Measurements from ENCODE around the gene TPT1.
"Not testable (repeated sequence)": the region's sequence is repeated elsewhere in the genome, so short reads cannot be mapped to it uniquely, and the experiment has no call there.

TPT1 gene

GRCh38 chr13:45365558-45365885 is 24.5 kb upstream of the TPT1 start:
- DNase-seq = no peak

DNA sequence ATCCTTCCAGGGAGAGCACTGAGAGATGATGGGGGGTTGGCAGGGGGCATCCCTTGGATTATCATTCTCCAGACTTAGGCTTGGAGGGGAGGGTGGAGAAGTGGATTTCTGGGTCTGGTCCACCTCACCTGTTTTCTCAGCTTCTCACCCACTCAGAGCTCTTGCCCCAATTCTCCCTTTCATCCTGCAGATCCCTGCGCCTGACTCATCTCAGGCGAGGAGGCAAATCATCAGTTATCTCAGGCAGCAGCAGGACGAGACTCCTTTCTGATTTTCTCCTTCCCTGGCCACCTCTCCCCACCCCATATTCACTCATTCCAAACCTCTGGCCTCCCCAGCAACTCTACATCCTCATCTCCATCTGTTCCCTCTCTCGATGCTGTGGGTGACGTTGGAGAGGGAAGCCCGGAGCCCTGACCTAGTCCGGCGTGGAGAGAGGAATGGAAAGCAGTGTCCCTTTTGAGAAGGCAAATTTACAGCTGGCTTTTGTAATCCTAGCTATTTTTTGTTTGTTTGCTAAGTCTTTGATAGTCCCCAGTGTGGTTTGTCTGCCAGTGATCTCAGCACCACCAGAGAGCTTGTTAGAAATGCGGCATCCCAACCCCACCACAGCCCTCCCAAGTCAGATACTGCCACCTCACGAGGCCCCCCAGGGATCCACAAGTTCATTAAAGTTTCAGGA is 24.0 kb upstream of the TPT1 start:
- DNase-seq = no peak

- peak; percentile 20 for DNase-seq
Observed at GRCh38 chr13:45362939-45363338, 22.0 kb upstream of the TPT1 start.

GRCh38 chr13:45361596-45362206 is 20.7 kb upstream of the TPT1 start:
- no peak for DNase-seq

DNA sequence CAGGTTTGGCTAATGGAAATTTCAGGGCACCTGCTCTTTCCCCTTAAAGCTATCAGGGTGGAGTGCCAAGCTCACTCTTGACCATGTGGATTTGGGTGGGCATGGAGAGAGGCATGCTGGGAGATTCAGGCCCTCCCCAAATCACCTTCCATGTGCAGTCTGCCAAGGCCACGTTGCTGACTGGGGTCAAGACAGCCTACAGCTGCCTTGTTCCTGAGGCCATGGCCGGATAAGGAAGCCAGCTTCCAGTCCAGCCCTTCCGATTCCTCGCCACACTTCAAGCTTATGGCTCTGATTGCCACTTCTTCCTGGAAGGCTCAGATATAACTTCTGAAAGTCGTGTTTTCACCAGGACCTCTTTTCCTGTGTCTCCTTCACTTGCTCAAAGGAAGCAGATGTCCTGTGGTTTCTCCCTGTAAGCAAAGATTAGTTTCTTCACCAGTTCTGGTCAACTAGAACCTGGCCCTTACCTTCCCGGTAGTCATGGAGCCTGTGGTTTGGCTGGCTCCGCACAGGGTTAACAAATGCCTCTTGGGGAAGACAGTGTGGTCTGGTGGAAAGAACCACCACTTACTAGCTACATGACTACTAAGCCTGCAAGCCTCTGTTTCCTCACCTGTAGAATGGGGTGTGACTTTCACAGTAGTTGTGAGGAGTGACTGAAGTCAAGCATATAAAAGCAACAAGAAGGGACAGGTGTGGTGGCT is 16.1 kb upstream of the TPT1 start:
- DNase-seq = no peak

GRCh38 chr13:45353895-45354294 is 12.9 kb upstream of the TPT1 start:
- no peak for DNase-seq

DNA sequence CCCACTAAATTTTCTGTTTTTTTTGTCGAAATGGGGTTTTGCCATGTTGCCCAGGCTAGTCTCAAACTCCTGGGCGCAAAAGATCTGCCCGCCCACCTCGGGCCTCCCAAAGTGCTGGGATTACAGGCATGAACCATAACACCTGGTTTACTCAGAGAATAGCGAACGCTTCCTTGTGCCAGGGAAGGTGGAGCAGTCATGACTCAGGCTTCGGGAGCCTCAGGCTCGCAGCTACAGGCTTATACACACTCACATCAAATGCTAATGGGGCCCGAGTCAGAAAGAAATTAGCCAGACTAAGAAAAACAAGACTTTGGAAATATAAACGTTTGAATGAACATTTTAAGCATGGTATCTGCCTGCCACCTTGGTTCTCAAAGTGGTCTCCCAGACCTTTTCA is 11.0 kb upstream of the TPT1 start:
- DNase-seq = no peak

DNA sequence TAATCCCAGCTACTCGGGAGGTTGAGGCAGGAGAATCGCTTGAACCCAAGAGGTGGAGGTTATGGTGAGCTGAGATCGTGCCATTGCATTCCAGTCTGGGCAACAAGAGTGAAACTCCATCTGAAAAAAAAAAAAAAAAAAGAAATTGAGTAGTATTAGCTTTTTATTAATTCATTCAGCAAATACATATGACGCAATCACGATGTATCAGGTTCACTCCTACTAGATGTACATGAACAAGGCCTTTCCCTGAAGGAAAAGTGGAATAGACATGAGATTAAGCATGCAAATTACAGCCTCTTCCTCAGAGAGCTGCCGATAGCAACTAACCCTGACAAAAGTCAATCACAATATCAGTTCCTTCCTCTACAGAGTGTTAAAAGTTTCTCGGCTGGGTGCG is 9.2 kb upstream of the TPT1 start:
- DNase-seq = no peak

DNA sequence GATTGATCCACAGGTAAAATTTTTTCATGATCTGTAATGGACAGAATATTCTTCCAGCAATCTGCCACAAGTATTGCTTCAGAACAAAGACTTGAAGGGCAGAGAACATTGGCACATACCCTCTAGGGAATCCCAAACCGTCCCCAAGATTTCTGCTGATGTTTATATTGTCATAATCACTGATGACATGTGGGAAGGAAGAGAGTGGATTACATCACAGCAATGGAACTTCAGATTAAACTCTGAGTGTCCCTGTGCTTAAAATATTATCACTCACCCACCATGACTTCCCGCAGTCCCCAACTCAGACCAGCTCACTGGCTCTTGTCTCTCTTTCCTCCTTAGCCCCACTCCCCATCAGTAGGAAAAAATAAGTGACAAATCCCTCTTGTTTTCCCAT is 8.5 kb upstream of the TPT1 start:
- no peak for DNase-seq

GRCh38 chr13:45344064-45344463 is 3.1 kb upstream of the TPT1 start:
- not testable (repeated sequence) for DNase-seq

DNA sequence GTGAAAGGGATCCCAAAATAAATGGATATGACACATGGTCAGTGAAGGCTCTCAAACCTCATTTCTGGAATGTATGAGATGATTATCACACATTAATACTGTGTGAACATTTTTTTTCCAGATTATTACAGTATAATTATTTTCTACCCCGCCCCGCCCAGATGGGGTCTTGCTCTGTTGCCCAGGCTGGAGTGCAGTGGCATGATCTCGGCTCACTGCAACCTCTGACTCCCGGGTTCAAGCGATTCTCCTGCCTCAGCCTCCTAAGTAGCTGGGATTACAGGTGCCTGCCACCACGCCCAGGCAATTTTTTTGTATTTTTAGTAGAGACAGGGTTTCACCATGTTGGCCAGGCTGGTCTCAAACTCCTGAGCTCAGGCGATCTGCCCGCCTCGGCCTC is 2.1 kb upstream of the TPT1 start:
- DNase-seq = not testable (repeated sequence)

DNA sequence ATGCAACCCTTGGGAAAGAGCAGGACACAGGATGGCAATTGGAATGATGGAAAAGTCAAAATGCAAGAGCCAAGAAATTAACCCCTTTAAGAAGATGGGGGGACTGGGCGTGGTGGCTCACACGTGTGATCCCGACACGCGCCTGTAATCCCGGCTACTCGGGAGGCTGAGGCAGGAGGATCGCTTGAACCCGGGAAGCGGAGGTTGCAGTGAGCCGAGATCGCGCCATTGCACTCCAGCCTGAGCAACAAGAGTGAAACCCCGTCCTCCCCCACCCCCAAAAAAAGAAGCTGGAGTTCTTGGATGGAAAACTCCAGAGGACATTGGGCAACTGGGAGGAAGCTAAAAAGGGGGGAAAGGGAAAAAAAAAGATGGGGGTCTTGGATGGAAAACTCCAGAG is 1.7 kb upstream of the TPT1 start:
- not testable (repeated sequence) for DNase-seq

DNA sequence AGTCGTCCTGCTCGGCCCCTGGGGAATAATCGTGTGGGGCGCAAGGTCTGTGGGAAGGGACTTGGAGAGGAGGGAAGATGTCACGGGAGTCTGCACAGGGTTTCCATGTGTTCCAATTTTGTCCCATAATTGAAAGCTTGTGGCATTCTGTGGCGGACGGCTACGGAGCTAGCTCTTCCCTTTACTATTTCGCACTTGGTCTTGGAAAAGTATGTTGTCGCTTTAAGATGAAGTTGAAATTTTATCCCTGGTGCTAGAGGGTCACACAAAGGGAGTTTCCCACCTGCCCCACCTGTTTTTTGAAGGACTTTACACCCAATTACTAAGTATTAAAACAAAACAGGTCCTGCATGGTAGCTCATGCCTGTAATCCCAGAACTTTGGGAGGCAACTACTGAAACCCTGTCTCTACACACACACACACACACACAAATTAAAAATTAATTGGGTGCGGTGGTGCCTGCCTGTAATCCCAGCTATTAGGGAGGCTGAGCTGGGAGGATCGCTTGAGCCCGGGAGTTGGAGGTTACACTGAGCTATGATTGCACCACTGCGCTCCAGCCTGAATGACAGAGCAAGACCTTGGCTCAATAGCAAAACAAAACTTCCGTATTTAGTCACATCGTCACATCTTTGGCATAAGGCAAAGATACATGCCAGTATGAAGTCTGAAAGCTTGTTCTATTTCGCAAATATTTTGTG is 967 bp upstream of the TPT1 start:
- DNase-seq = no peak

DNA sequence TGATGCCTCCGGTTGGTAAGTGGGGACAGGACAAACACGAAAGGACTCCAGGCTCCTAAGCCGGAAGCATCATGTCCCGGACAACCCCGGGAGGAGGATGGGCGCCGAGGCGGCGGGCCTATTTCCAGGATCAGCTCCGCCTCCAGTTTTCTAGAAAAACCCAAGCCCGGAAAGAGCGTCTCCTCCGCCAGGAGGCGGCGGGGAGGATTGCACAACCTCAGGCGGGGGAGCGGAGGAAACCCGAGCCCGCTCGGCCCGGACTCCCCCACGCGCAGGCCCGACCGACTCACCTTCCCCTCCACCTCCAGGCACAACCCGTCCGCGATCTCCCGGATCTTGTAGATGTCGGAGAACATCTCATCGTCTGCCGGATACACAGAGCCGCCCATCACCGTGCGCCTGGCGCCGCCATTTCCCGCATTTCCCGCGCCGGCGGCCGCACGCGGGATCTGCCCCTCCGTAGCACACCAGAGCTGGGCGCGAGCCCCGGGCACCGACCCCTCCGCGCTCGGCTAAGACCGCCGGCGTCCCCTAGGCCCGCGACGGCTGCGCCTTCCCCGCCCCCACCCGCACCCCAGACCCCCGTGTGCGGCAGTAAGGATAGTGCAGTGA is 455 bp downstream of the TPT1 start:
- DNase-seq = peak; percentile 79

DNA sequence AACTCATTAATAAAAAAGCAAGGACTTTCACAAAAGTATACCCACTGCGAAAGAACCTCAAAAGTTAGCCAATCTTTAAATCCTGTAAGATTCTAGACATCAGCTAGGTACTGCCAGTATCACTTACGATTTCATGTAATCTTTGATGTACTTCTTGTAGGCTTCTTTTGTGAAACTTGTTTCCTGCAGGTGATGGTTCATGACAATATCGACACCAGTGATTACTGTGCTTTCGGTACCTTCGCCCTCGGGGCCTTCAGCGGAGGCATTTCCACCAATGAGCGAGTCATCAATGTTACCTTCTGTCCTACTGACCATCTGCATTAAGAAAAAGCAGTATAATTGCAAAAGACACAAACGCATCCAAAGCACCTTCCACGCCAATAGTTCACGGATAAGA is 1.1 kb downstream of the TPT1 start:
- DNase-seq = no peak

DNA sequence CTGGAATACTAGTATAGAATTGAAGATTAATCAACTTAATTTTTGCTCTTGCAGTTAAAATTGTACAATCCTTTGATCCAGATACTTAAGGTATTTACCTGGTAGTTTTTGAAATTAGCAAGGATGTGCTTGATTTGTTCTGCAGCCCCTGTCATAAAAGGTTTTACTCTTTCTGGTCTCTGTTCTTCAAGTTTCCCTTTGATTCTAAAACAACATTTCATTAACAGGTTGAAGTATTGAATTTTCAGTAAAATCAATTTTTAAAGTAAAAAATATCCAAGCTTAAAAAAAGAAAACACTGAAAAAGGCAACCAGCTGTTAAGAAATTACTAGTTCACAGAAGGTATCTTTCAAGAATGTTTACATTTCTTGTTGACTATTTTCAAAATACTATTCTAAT is 1.6 kb downstream of the TPT1 start:
- no peak for DNase-seq

GRCh38 chr13:45337803-45338202 is 3.2 kb downstream of the TPT1 start:
- no peak for DNase-seq

GRCh38 chr13:45337395-45337794 is 3.6 kb downstream of the TPT1 start:
- no peak for DNase-seq

- no peak for DNase-seq
Observed at GRCh38 chr13:45336025-45336800, 4.8 kb downstream of the TPT1 start.

- no peak for DNase-seq
Observed at GRCh38 chr13:45335397-45336024, 5.5 kb downstream of the TPT1 start.

GRCh38 chr13:45333977-45334922 is 6.7 kb downstream of the TPT1 start:
- DNase-seq = no peak
